ENCODE results near the gene LYPD8. TPM values are rescaled to one million over a fixed set of nuclear protein-coding genes. Genes with fewer than 3 reads are reported as not detected.

Gene LYPD8
- total and polyA plus RNA-seq, 9 donors = not detected

Other genes with a start within 250 kb of the LYPD8 start
- gene OR2G6, start 247.7 kb downstream of the LYPD8 start, total RNA-seq = not detected
- under 1 TPM in 1 of 8 donors, not detected in 7; 0.06 TPM for gene OR2G6, start 247.7 kb downstream of the LYPD8 start, polyA plus RNA-seq (ENCODE audit: insufficient read depth in 1 of 8, insufficient read length in 8 of 8, low replicate concordance in 1 of 8)
- not detected for gene OR2T29, start 193.0 kb downstream of the LYPD8 start, total RNA-seq
- gene OR2T29, start 193.0 kb downstream of the LYPD8 start, polyA plus RNA-seq (ENCODE audit: insufficient read depth in 1 of 8, insufficient read length in 8 of 8, low replicate concordance in 1 of 8) = not detected
- not detected for gene OR2T34, start 181.0 kb downstream of the LYPD8 start, total RNA-seq
- not detected for gene OR2T34, start 181.0 kb downstream of the LYPD8 start, polyA plus RNA-seq (ENCODE audit: insufficient read depth in 1 of 8, insufficient read length in 8 of 8, low replicate concordance in 1 of 8)
- not detected for gene OR2T10, start 158.1 kb downstream of the LYPD8 start, total RNA-seq
- not detected for gene OR2T10, start 158.1 kb downstream of the LYPD8 start, polyA plus RNA-seq (ENCODE audit: insufficient read depth in 1 of 8, insufficient read length in 8 of 8, low replicate concordance in 1 of 8)
- gene OR2T11, start 120.7 kb downstream of the LYPD8 start, total RNA-seq = not detected
- gene OR2T11, start 120.7 kb downstream of the LYPD8 start, polyA plus RNA-seq (ENCODE audit: insufficient read depth in 1 of 8, insufficient read length in 8 of 8, low replicate concordance in 1 of 8) = not detected
- gene OR2T35, start 110.5 kb downstream of the LYPD8 start, total RNA-seq = not detected
- gene OR2T35, start 110.5 kb downstream of the LYPD8 start, polyA plus RNA-seq (ENCODE audit: insufficient read depth in 1 of 8, insufficient read length in 8 of 8, low replicate concordance in 1 of 8) = under 1 TPM in 1 of 8 donors, not detected in 7; 0.27 TPM
- not detected for gene OR2T27, start 100.2 kb downstream of the LYPD8 start, total RNA-seq
- not detected for gene OR2T27, start 100.2 kb downstream of the LYPD8 start, polyA plus RNA-seq (ENCODE audit: insufficient read depth in 1 of 8, insufficient read length in 8 of 8, low replicate concordance in 1 of 8)
- gene OR14I1, start 53.0 kb downstream of the LYPD8 start, total RNA-seq = not detected
- not detected for gene OR14I1, start 53.0 kb downstream of the LYPD8 start, polyA plus RNA-seq (ENCODE audit: insufficient read depth in 1 of 8, insufficient read length in 8 of 8, low replicate concordance in 1 of 8)
- gene SH3BP5L, start 70.2 kb upstream of the LYPD8 start, total RNA-seq = 17.2 TPM
- 10 to 100 TPM; 17.5 to 22.2 (median 20.2) TPM for gene SH3BP5L, start 70.2 kb upstream of the LYPD8 start, polyA plus RNA-seq (ENCODE audit: insufficient read depth in 1 of 8, insufficient read length in 8 of 8, low replicate concordance in 1 of 8)
- gene ZNF672, start 82.5 kb upstream of the LYPD8 start, total RNA-seq = 13.3 TPM
- gene ZNF672, start 82.5 kb upstream of the LYPD8 start, polyA plus RNA-seq (ENCODE audit: insufficient read depth in 1 of 8, insufficient read length in 8 of 8, low replicate concordance in 1 of 8) = 10 to 100 TPM; 16.4 to 20.7 (median 18.5) TPM
- gene ZNF692, start 103.3 kb upstream of the LYPD8 start, total RNA-seq = 18.8 TPM
- 10 to 100 TPM; 22.0 to 42.8 (median 32.2) TPM for gene ZNF692, start 103.3 kb upstream of the LYPD8 start, polyA plus RNA-seq (ENCODE audit: insufficient read depth in 1 of 8, insufficient read length in 8 of 8, low replicate concordance in 1 of 8)
- gene PGBD2, start 150.5 kb upstream of the LYPD8 start, total RNA-seq = 5.4 TPM
- 1 to 10 TPM; 4.2 to 6.0 (median 4.8) TPM for gene PGBD2, start 150.5 kb upstream of the LYPD8 start, polyA plus RNA-seq (ENCODE audit: insufficient read depth in 1 of 8, insufficient read length in 8 of 8, low replicate concordance in 1 of 8)